Activated CD4-positive, CD25-positive, alpha-beta regulatory T cell treated with anti-CD3 and anti-CD28 coated beads, Interleukin-2, amount 50 U/mL, for 24 hours (primary cell): ENCODE results near the gene DPYD.

Experiments used
- ATAC-seq, 2 donors: fragments of 150-1000 bp; cut with Tn5 transposase; one replicate each; pipeline ENCODE4 v1.10.0; 2021; ENCODE audit warnings: mild to moderate bottlenecking in 1 of 2, moderate library complexity in 1 of 2

DPYD gene

GRCh38 chr1:97073936-97074335 is 846.9 kb downstream of the DPYD start:
- ATAC-seq, result no peak

GRCh38 chr1:97073169-97073568 is 847.7 kb downstream of the DPYD start:
- no peak for ATAC-seq

DNA sequence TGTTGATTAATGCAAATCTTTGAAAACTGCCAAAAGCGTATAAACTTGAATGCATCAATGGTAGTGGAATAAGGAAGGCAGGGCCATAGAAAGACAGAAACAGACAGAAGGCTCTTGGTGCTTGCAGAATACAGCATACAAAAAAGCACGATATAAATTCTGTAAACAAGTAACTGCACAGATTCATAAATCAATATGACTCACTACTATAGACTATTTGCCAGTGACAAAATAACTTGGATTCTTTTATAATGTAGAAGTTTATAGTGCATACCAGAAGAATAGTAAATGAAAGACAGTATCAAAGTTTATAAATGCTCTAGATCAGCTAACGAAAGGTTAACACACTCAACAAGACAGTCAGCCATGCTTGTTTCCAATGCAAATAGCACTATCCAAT is 849.7 kb downstream of the DPYD start:
- no peak for ATAC-seq

- no peak for ATAC-seq
Observed at GRCh38 chr1:97070376-97070775, 850.5 kb downstream of the DPYD start.

DNA sequence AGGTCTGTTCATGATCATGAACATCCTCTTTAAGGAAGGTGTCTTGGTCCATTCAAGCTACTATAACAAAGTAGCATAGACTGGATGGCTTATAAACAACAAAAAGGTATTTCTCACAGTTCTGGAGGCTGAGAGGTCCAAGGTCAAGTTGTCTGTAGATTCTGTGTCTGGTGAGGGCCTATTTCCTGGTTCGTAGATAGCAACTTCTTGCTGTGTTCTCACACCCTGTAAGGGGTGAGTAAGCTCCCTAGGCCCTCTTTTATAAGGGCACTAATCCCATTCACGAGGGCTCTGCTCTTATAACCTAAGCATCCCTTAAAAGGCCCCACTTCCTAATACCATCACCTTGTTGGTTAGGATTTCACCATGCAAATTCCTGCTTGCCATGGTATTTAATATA is 851.5 kb downstream of the DPYD start:
- ATAC-seq, result no peak

DNA sequence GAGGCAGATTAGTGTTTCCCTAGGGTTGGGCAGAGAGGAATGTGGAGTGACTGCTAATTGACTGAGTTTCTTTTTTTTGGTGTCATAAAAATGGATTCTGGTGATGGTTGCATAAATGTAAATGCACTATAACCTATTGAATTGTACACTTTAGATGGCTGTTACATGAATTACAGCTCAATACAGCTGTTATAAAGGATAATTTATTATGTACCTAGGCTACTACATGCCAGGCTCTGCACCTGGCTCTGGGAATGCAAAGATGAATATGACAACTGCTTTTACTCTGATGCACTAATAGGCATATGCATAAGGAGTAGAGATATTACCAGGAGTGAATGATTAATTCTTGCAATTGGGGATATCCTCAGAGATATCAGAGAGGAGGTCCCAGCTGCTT is 854.0 kb downstream of the DPYD start:
- no peak for ATAC-seq

GRCh38 chr1:97063532-97063931 is 857.3 kb downstream of the DPYD start:
- ATAC-seq, result no peak

DNA sequence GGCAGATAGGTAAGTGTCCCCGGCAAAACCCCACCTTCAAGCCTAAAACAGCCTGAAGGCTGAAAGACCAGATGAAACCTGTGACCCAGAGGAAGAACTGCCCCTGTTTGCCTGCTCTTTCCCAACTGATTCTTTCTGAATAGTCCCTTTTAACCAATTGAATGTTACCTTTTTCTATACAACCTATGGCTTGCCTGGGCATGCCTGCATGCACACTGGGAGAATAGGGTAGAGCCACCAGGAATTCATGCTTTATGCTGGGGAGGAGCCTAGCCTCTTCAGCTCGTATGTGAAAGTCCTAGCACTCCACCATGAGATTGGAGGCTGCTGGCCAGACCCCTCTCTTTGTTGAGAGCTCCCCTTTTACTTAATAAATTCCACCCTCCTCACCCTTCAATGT is 859.2 kb downstream of the DPYD start:
- ATAC-seq, result no peak

DNA sequence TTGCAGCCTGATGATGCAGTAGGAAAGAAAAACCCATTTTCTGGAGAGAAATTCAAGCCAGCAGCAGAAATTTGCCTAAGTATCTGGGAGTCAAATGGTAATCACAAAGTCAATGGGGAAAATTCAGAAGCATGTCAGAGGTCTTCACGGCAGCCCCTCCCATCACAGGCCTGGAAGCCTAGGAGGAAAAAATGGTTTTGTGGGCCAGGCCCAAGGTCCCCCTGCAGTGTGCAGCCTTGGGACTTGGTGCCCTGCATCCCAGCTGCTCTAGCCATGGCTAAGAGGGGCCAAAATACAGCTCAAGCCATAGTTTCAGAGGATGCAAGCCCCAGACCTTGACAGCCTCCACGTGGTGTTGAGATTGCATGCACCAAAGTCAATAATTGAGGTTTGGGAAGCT is 864.4 kb downstream of the DPYD start:
- no peak for ATAC-seq

- ATAC-seq, result no peak
Observed at GRCh38 chr1:97053268-97053667, 867.6 kb downstream of the DPYD start.

GRCh38 chr1:97051823-97052222 is 869.0 kb downstream of the DPYD start:
- ATAC-seq, result no peak

DNA sequence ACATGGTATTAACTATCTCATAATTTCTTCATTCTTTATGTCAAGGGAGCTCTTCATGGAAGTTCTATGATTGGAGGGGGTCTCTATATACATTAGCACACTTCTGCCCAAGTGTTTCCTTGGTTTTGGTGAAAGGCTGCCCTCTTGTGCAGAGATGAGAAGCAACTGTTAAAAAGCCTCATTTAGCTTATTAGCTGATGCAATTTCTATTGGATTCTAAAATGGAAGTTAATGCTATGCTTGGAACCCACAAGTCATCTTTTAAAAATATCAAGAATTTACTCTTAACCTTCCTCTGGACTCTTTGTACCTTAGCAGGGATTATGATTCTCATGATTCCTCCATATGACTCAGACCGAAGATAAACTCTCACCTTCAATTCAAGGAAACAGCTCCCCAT is 870.3 kb downstream of the DPYD start:
- ATAC-seq, result no peak

DNA sequence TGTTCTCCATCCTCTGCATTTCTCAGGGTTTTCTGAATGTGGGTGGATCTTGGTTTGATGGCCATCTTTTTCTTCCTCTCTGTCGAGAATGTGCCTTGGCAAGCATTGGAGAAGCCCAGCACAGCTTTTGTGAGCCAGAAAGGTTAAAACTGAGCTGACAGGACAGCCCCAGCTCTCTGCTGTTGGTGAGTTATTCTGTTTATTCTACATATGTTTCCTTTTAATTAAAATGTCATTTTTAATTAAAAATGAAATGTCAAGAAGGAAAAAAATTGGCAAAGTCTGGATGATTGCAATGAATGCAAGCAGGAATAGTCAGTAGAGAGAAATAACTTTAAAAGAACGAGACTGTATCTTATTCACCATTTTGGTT is 873.4 kb downstream of the DPYD start:
- no peak for ATAC-seq

DNA sequence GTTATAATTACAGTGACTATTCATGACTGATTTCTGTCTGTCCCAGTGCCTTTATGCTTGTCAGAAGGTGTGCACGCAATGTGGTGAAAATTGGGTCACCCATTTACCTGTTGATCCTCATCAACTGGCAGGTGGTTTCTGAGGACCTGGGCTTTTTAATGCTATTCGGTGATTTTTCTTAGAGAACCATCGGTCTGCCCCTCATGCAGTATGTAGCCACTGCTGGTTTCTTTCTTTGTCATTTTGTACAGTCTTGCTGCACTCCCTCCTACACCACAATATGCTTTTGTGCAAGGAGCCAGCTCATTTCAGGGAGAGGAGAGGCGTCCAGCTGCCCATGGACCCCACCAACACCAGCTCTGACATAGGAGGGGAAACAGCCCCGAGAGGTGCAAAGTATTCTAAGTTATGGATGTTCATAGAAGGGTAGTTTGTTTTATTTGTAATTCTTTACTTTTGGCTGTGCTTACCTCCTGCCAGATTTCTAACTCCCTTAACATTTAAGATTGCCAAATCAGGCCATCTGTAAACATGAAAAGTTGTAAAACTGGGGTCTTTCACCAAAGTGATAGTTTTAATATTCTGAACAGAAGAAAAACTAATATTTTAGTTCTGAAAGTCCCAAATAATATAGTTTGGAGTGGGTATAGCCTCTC is 873.9 kb downstream of the DPYD start:
- ATAC-seq, result no peak

DNA sequence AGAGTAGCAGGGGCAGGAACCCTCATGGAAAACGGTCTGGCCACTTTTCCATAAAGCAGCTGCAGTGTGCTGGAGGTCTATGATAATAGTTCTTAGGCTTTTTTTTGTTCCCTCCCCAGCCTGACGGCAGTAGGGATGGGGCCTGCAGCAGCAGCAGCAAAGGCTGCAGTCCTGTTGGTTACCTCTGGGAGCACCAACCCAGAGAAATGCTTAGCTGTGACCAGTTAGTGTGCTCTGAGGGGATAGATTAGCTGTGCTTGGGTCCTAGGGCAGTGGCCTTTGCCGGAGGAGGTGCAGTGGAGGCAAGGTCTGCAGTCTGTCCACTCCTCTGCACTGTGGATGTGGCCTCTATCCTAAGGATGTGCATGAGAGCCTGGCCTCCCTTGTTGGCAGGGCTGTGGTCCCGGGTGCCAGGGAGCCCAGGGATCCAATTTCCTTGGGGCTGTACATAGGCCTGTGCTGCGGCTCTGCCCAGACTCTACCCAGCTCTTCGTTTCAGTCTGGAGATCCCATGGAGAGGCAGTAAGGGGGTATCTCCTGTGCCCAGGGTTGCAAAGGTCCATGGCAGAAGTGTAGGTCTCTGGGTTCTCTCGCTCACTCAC is 876.6 kb downstream of the DPYD start:
- ATAC-seq, result no peak

DNA sequence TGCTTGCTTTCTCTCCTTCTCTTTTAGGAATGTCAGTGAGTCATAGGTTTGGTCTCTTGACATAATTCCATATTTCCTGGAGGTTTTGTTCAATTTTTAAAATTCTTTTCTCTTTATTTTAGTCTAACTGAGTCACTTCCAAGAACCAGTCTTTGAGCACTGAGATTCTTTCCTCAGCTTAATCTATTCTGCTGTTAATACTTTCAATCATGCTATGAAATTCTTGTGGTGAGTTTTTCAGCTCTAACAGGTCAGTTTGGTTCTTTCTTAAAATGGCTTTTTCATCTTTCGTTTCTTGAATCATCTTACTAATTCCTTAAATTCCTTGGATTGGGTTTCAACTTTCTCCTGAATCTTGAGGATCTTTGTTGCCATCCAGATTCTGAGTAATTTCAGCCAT is 878.3 kb downstream of the DPYD start:
- no peak for ATAC-seq

GRCh38 chr1:97041026-97041425 is 879.8 kb downstream of the DPYD start:
- ATAC-seq, result no peak

DNA sequence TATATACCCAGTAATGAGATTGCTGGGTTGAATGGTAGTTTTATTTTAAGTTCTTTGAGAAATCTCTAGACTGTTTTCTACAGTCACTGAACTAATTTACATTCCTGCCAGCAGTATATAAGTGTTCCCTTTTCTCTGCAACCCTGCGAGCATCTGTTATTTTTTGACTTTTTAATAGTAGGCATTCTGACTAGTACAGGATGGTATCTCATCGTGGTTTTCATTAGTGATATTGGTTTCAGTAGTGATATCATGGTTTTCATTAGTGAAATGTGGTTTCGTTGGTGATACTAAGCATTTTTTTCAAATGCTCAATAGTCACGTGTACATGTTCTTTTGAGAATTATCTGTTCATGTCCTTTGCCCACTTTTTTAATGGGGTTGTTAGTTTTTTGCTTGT is 882.4 kb downstream of the DPYD start:
- no peak for ATAC-seq

DNA sequence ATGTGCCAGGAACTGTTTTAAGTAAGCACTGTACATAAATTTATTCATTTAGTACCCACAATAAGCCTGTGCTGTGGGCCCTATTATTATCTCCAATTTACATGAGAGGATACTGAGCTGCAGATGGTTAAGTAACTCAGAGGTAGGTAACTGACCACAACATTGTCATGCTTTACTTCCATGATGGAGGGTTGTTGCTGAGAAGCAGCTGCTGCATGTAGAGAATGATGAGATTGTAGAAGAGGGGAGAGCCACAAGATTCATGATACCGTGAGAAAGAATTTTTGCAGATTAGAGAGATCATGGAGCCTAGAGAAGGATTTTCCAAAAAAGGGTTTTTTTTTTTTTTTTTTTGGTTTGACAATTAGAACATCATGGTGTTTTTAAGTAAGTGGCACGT is 886.2 kb downstream of the DPYD start:
- no peak for ATAC-seq

- no peak for ATAC-seq
Observed at GRCh38 chr1:97033949-97034348, 886.9 kb downstream of the DPYD start.
